ENCODE measurements around the gene PLEKHH1. TPM values are rescaled to one million over a fixed set of nuclear protein-coding genes. Genes with fewer than 3 reads are reported as not detected.

PLEKHH1 gene
- total and polyA plus RNA-seq, 2 experiments from 2014 or later: 12.8 to 19.5 TPM

DNA sequence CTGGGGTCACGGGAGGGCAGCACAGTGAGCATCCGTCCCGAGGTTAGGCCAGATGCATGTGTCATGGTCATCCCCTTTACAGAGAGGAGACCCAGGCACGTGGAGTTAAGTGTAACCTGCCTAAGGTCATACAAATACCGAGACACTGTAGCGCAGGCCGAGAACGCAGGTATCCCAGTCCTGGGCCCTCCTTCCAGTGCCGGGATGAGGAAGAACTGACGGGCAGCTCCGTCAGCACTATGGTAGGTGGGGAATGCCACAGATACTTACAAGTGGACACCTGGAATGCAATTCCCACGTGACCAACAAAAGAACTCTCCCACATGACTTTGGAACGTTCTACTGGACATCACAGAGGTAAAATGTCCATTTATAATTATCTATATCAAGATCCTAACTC lies 35.9 kb upstream of the PLEKHH1 start:
- no peak overlapping the region for H3K4me2 ChIP-seq
- H4K20me1 ChIP-seq (ENCODE audit: insufficient read depth, poor library complexity, severe bottlenecking): no peaks in the 10 kb centered on the region
- no peak overlapping the region for H3K4me3 ChIP-seq
- no peak overlapping the region for H2AFZ ChIP-seq
- no peak for DNase-seq (ENCODE audit: low spot score)
- TF ChIP-seq EZH2 (IDR thresholded peaks at IDR 0.05; ENCODE audit: borderline replicate concordance) (no peak), EZH2phosphoT487 (IDR thresholded peaks at IDR 0.05; ENCODE audit: low read depth, severe bottlenecking, unreplicated experiment) (no peak), CTCF (IDR thresholded peaks at IDR 0.05; ENCODE audit: poor library complexity) (no peak)
- H3K27me3 ChIP-seq: no peaks in the 10 kb centered on the region
- H3K9me3 ChIP-seq (ENCODE audit: low read depth): no peaks in the 10 kb centered on the region
- no peak overlapping the region for H3K27ac ChIP-seq
- H3K4me1 ChIP-seq (ENCODE audit: insufficient read depth): peaks cover 3% of the 10 kb centered on the region
- no peaks in the 10 kb centered on the region for H3K9me2 ChIP-seq (replicated peaks; ENCODE audit: insufficient read depth)
- no peaks in the 10 kb centered on the region for H3K79me2 ChIP-seq
- WGBS (ENCODE audit: low lambda C conversion rate, missing lambda C conversion rate): 85% methylated on average over 13 of the region's 13 CpGs
- no peaks in the 10 kb centered on the region for H3K36me3 ChIP-seq (replicated peaks; ENCODE audit: insufficient read depth, low read depth)

- H3K4me3 ChIP-seq: no peak overlapping the region
- H3K79me2 ChIP-seq: no peaks in the 10 kb centered on the region
- no peaks in the 10 kb centered on the region for H3K9me2 ChIP-seq (replicated peaks; ENCODE audit: insufficient read depth)
- H3K4me2 ChIP-seq: no peak overlapping the region
- no peaks in the 10 kb centered on the region for H4K20me1 ChIP-seq (ENCODE audit: insufficient read depth, poor library complexity, severe bottlenecking)
- no peaks in the 10 kb centered on the region for H3K27me3 ChIP-seq
- WGBS (ENCODE audit: low lambda C conversion rate, missing lambda C conversion rate): 87% methylated on average over 4 of the region's 4 CpGs
- no peaks in the 10 kb centered on the region for H3K4me1 ChIP-seq (ENCODE audit: insufficient read depth)
- no peak overlapping the region for H2AFZ ChIP-seq
- H3K9me3 ChIP-seq (ENCODE audit: low read depth): no peaks in the 10 kb centered on the region
- no peak for DNase-seq (ENCODE audit: low spot score)
- no peaks in the 10 kb centered on the region for H3K36me3 ChIP-seq (replicated peaks; ENCODE audit: insufficient read depth, low read depth)
- no peak overlapping the region for H3K27ac ChIP-seq
- no peak for TF ChIP-seq EZH2 (IDR thresholded peaks at IDR 0.05; ENCODE audit: borderline replicate concordance)
- no peak for TF ChIP-seq CTCF (IDR thresholded peaks at IDR 0.05; ENCODE audit: poor library complexity)
- no peak for TF ChIP-seq EZH2phosphoT487 (IDR thresholded peaks at IDR 0.05; ENCODE audit: low read depth, severe bottlenecking, unreplicated experiment)
Observed at GRCh38 chr14:67497716-67498115, 35.4 kb upstream of the PLEKHH1 start.

DNA sequence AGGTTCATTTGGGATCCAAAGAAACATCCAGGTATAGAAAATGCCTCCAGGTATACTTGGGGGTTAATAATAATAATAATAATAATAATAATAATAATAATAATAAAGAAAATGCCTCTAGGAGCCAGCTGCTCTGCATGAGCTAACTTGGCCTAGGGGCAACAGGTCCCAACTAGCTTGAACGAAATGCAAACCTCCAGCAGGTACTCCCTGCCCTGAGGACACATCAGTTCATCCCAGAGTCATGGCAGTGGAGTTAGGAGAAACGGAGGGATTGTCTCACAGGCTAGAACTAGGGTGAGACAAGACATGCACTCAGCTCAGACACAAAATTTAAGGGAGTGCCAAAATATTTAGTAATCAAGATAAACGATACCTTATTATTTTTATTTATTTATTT lies 32.1 kb upstream of the PLEKHH1 start:
- DNase-seq (ENCODE audit: low spot score): no peak
- no peak overlapping the region for H2AFZ ChIP-seq
- H3K27me3 ChIP-seq: no peaks in the 10 kb centered on the region
- H3K4me1 ChIP-seq (ENCODE audit: insufficient read depth): no peaks in the 10 kb centered on the region
- H3K79me2 ChIP-seq: no peaks in the 10 kb centered on the region
- no peaks in the 10 kb centered on the region for H4K20me1 ChIP-seq (ENCODE audit: insufficient read depth, poor library complexity, severe bottlenecking)
- H3K36me3 ChIP-seq (replicated peaks; ENCODE audit: insufficient read depth, low read depth): no peaks in the 10 kb centered on the region
- no peak overlapping the region for H3K27ac ChIP-seq
- H3K9me2 ChIP-seq (replicated peaks; ENCODE audit: insufficient read depth): no peaks in the 10 kb centered on the region
- WGBS (ENCODE audit: low lambda C conversion rate, missing lambda C conversion rate): 82% methylated on average over 3 of the region's 3 CpGs
- no peak overlapping the region for H3K4me3 ChIP-seq
- TF ChIP-seq CTCF (IDR thresholded peaks at IDR 0.05; ENCODE audit: poor library complexity) (no peak), EZH2 (IDR thresholded peaks at IDR 0.05; ENCODE audit: borderline replicate concordance) (no peak), EZH2phosphoT487 (IDR thresholded peaks at IDR 0.05; ENCODE audit: low read depth, severe bottlenecking, unreplicated experiment) (no peak)
- H3K4me2 ChIP-seq: no peak overlapping the region
- no peaks in the 10 kb centered on the region for H3K9me3 ChIP-seq (ENCODE audit: low read depth)

- Histone ChIP-seq H3K79me2 (no peaks in the 10 kb centered on the region), H3K27me3 (no peaks in the 10 kb centered on the region), H3K9me3 (ENCODE audit: low read depth) (no peaks in the 10 kb centered on the region), H4K20me1 (ENCODE audit: insufficient read depth, poor library complexity, severe bottlenecking) (no peaks in the 10 kb centered on the region), H3K4me2 (no peak overlapping the region), H3K4me3 (no peak overlapping the region), H3K27ac (no peak overlapping the region), H2AFZ (no peak overlapping the region), H3K36me3 (replicated peaks; ENCODE audit: insufficient read depth, low read depth) (no peaks in the 10 kb centered on the region), H3K9me2 (replicated peaks; ENCODE audit: insufficient read depth) (no peaks in the 10 kb centered on the region), H3K4me1 (ENCODE audit: insufficient read depth) (no peaks in the 10 kb centered on the region)
- TF ChIP-seq EZH2 (IDR thresholded peaks at IDR 0.05; ENCODE audit: borderline replicate concordance) (no peak), EZH2phosphoT487 (IDR thresholded peaks at IDR 0.05; ENCODE audit: low read depth, severe bottlenecking, unreplicated experiment) (no peak), CTCF (IDR thresholded peaks at IDR 0.05; ENCODE audit: poor library complexity) (no peak)
- no peak for DNase-seq (ENCODE audit: low spot score)
- WGBS (ENCODE audit: low lambda C conversion rate, missing lambda C conversion rate): 80% methylated on average over 4 of the region's 4 CpGs
Observed at GRCh38 chr14:67501670-67502069, 31.4 kb upstream of the PLEKHH1 start.
